ENCODE data around the gene MTAP.

Gene MTAP

DNA sequence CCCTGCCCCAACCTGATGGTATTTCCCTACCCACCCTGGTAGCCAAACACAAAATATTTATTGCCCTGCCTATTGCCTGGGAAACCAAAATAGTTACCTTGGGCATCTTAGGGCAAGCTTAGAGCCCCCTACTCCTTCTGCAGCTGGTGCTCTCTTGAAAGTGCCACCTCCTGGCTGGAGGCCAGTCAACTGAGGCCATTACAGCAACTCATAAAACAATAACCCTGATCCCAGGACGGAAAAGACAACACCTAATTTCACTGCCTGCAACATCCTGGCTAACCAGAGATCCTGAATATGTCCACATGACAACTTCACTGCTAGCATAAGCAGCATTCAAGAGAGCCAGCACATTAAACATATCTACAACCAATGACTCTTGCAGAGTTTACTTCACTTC lies 38.7 kb downstream of the MTAP start:
- DNase-seq (ENCODE audit: low read depth in 2 of 3, low spot score in 2 of 3) = no peak

DNA sequence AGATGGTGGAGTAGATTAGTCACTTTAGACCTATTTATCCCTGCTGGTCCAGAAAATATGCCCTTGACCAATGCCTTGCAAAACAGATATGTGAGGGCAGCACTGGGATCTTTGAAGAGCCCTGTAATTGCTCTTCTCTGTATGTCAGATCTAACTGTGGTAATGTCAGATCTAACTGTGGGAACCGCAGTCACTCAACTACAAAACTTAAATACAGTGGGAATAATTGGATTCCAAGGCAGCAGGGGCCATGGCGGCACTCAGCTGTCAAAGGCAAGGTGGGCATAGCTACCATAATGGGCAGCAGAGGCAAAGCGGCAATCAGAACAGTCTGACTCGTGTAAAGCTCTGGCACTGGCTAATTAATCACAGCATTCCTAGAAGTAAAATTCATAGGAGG lies 46.2 kb downstream of the MTAP start:
- DNase-seq (ENCODE audit: low read depth in 2 of 3, low spot score in 2 of 3) = no peak

- no peak for DNase-seq (ENCODE audit: low read depth in 2 of 3, low spot score in 2 of 3)
Measured at GRCh38 chr9:21852754-21853153, 50.3 kb downstream of the MTAP start.

- DNase-seq (ENCODE audit: low read depth in 2 of 3, low spot score in 2 of 3) = no peak
Measured at GRCh38 chr9:21853414-21853813, 51.0 kb downstream of the MTAP start.

DNA sequence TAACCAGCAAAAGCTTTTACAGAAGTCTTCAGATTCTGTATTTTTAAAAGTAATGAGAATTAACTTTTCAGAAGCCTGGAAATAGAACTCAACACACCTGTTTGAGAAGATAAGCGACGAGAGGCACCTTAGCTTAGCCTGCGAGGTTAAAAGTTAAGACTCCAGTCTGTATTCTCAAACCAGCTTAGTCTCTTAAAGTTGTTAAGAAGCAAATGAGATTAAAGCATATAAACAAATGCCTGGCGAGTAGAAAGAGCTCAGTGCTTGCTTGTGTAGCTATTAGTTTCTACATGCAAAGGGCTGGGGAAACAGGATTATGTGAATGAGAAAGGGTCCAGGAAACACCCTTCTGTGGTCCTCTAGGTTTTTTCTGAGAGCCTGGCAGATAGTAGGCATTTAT lies 51.7 kb downstream of the MTAP start:
- no peak for DNase-seq (ENCODE audit: low read depth in 2 of 3, low spot score in 2 of 3)

DNA sequence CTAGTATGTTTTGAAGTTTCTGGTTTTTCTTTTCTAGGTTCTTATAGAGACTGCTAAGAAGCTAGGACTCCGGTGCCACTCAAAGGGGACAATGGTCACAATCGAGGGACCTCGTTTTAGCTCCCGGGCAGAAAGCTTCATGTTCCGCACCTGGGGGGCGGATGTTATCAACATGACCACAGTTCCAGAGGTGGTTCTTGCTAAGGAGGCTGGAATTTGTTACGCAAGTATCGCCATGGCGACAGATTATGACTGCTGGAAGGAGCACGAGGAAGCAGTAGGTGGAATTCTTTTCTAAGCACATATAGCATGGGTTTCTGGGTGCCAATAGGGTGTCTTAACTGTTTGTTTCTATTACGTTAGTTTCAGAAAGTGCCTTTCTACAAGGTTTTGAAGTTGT lies 52.2 kb downstream of the MTAP start:
- DNase-seq (ENCODE audit: low read depth in 2 of 3, low spot score in 2 of 3) = no peak

- no peak for DNase-seq (ENCODE audit: low read depth in 2 of 3, low spot score in 2 of 3)
Measured at GRCh38 chr9:21856301-21857094, 54.1 kb downstream of the MTAP start.

- no peak for DNase-seq (ENCODE audit: low read depth in 2 of 3, low spot score in 2 of 3)
Measured at GRCh38 chr9:21862871-21863270, 60.4 kb downstream of the MTAP start.

GRCh38 chr9:21864505-21864904 lies 62.1 kb downstream of the MTAP start:
- DNase-seq (ENCODE audit: low read depth in 2 of 3, low spot score in 2 of 3) = no peak

DNA sequence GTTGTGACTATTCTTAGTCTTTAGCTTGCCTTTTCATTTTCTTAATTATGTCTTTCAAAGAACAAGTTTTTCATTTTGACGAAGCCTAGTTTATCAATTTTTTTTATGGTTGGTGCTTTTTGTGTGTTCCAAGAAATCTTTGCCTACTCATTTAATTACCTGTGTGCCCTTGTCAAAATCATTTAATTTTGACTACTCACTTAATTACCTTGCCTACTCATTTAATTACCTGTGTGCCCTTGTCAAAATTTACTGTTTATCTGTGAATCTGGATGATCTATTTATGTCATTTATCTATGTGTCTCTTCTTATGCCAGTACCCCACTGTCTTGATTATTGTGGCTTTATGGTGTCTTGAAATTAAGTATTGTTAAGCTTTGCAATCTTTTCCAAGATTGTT lies 63.9 kb downstream of the MTAP start:
- no peak for DNase-seq (ENCODE audit: low read depth in 2 of 3, low spot score in 2 of 3)

- no peak for DNase-seq (ENCODE audit: low read depth in 2 of 3, low spot score in 2 of 3)
Measured at GRCh38 chr9:21871256-21871975, 69.0 kb downstream of the MTAP start.

- no peak for DNase-seq (ENCODE audit: low read depth in 2 of 3, low spot score in 2 of 3)
Measured at GRCh38 chr9:21872696-21873095, 70.3 kb downstream of the MTAP start.

DNA sequence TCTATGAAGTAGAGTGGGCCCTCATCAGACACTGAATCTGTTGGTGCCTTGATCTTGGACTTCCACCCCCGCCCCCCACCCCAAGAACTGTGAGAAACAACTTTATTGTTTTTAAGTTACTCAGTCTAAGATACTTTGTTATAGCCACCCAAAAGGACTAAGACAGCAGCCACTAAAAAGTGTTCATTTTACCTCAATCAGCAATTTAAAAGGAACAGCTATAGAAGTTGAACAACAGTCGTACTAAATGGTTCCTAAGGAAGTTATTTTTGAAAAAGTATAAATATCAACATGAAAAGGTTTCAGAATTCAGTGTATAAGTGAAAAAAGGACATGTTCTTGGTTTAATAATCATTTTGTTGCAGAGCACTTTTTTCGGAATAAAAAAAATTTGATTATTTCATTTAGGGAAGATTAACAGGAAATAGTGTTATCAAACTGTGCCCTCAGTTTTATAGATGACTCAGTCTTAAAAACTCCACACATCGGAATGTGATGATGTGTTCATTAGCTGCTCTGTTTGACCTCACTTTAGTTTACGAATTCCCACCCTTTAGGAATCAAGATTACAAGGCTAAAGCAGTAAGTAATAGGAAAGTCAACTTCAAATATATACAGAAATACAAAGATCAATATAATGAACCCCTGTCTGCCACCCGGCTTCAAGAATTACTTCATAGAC lies 71.2 kb downstream of the MTAP start:
- DNase-seq (ENCODE audit: low read depth in 2 of 3, low spot score in 2 of 3) = no peak

DNA sequence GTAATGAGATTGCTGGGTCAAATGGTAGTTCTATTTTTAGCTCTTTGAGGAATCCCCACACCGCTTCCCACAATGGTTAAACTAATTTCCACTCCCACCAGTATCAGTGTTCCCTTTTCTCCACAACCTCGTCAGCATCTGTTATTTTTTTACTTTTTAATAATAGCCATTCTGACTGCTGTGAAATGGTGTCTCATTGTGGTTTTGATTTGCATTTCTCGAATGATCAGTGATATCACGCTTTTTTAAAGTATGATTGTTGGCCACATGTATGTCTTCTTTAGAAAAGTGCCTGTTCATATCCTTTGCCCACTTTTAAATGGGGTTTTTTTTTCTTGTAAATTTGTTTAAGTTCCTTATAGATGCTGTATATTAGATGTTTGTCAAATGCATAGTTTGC lies 73.5 kb downstream of the MTAP start:
- no peak for DNase-seq (ENCODE audit: low read depth in 2 of 3, low spot score in 2 of 3)

GRCh38 chr9:21883642-21884041 lies 81.2 kb downstream of the MTAP start:
- no peak for DNase-seq (ENCODE audit: low read depth in 2 of 3, low spot score in 2 of 3)

DNA sequence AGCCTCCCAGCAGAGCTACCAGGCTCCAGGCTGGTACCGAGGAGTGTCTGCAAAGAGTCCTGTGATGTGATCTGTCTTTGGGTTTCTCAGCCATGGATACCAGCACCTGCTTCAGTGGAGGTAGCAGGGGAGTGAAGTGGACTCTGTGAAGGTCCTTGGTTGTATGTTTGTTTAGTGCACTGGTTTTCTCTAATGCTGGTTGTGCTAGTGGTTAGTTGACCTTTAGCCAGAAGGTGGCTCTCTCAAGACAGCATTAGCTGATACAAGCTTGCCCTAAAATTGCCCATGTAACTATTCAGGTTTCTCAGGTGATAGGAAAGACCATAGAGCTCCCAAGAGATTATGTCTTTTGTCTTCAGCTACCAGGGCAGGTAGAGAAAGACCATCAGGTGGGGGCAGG lies 87.2 kb downstream of the MTAP start:
- no peak for DNase-seq (ENCODE audit: low read depth in 2 of 3, low spot score in 2 of 3)

GRCh38 chr9:21890696-21891095 lies 88.3 kb downstream of the MTAP start:
- no peak for DNase-seq (ENCODE audit: low read depth in 2 of 3, low spot score in 2 of 3)

GRCh38 chr9:21901546-21901945 lies 99.1 kb downstream of the MTAP start:
- DNase-seq (ENCODE audit: low read depth in 2 of 3, low spot score in 2 of 3) = no peak

- DNase-seq (ENCODE audit: low read depth in 2 of 3, low spot score in 2 of 3) = no peak
Measured at GRCh38 chr9:21902136-21902535, 99.7 kb downstream of the MTAP start.

- DNase-seq (ENCODE audit: low read depth in 2 of 3, low spot score in 2 of 3) = no peak
Measured at GRCh38 chr9:21903380-21903965, 101.0 kb downstream of the MTAP start.

- no peak for DNase-seq (ENCODE audit: low read depth in 2 of 3, low spot score in 2 of 3)
Measured at GRCh38 chr9:21904371-21904770, 101.9 kb downstream of the MTAP start.

- no peak for DNase-seq (ENCODE audit: low read depth in 2 of 3, low spot score in 2 of 3)
Measured at GRCh38 chr9:21904776-21905175, 102.3 kb downstream of the MTAP start.
